IMR-90 (cell line): ENCODE data around the gene ARHGEF4. TPM values are rescaled to one million over a fixed set of nuclear protein-coding genes. Genes with fewer than 3 reads are reported as not detected.

ENCODE experiments used
- ATAC-seq: fragments of 200-7000 bp; cut with Tn5 transposase; 2 replicates; pipeline ENCODE4 v1.9.1; 2020; ENCODE audit warnings: low read depth, mild to moderate bottlenecking, moderate library complexity
- BruUV-seq: library from RNA; stranded (reverse); fragments of 400-500 nt; replicated peaks from 2 replicates; lab custom pipeline; 2021; lab: Mats Ljungman, UMichigan
- CTCF ChIA-PET: fragments of 300-600 bp; formaldehyde crosslinking; extraction: SDS; loops from one replicate; lab custom pipeline; 2021; ENCODE audit warnings: antibody characterized with exemption; lab: Yijun Ruan, JAX
- POLR2A ChIA-PET: fragments of 300-600 bp; sonication (Branson Sonifier 250); formaldehyde crosslinking; loops from one replicate; lab custom pipeline; 2022; ENCODE audit warnings: antibody characterized with exemption; ENCODE audit not compliant: unreplicated experiment; lab: Charles Lee
- DNase-seq: peaks from one replicate; pipeline ENCODE4 v3.0.0; 2013
- H2AFZ ChIP-seq: replicated peaks from 2 replicates; pipeline ENCODE3; 2013; ENCODE audit warnings: low read length, mild to moderate bottlenecking; ENCODE audit not compliant: poor library complexity
- H2AK5ac ChIP-seq: 2 replicates; pipeline ENCODE4 v1.6.1; 2013; ENCODE audit warnings: low read depth, low read length, inconsistent platforms
- H2AK9ac ChIP-seq: replicated peaks from 2 replicates; pipeline ENCODE3; 2013; ENCODE audit warnings: mild to moderate bottlenecking, low read depth, low read length, moderate library complexity; ENCODE audit not compliant: poor library complexity
- H2BK120ac ChIP-seq: 2 replicates; pipeline ENCODE4 v1.6.1; 2013; ENCODE audit warnings: low read depth, low read length, inconsistent platforms
- H2BK15ac ChIP-seq: 3 replicates; pipeline ENCODE4 v1.6.1; 2013; ENCODE audit warnings: low read depth, low read length, inconsistent platforms
- H2BK20ac ChIP-seq: 2 replicates; pipeline ENCODE4 v1.6.1; 2013; ENCODE audit warnings: low read depth, mild to moderate bottlenecking, inconsistent platforms, low read length, moderate library complexity
- H2BK5ac ChIP-seq: 2 replicates; pipeline ENCODE4 v1.6.1; 2013; ENCODE audit warnings: mild to moderate bottlenecking, low read depth, low read length, inconsistent platforms; ENCODE audit not compliant: poor library complexity, severe bottlenecking
- H3K14ac ChIP-seq: replicated peaks from 2 replicates; pipeline ENCODE4 v1.6.1; 2013; ENCODE audit warnings: low read depth, low read length, inconsistent platforms
- H3K18ac ChIP-seq: 2 replicates; pipeline ENCODE4 v1.6.1; 2013; ENCODE audit warnings: low read depth, low read length, control low read depth
- H3K23ac ChIP-seq: 2 replicates; pipeline ENCODE4 v1.6.1; 2013; ENCODE audit warnings: low read depth, low read length, inconsistent platforms
- H3K27ac ChIP-seq: 2 replicates; pipeline ENCODE4 v1.5.1; 2013; ENCODE audit warnings: mild to moderate bottlenecking, control low read depth, low read length; ENCODE audit not compliant: insufficient read depth
- H3K27me3 ChIP-seq: 2 replicates; pipeline ENCODE4 v1.6.1; 2013; ENCODE audit warnings: low read length; ENCODE audit not compliant: control insufficient read depth, insufficient read depth
- H3K36me3 ChIP-seq: 2 replicates; pipeline ENCODE4 v1.6.1; 2013; ENCODE audit warnings: low read length, mixed read lengths; ENCODE audit not compliant: control insufficient read depth, insufficient read depth
- H3K4ac ChIP-seq: 2 replicates; pipeline ENCODE4 v1.6.1; 2013; ENCODE audit warnings: low read depth, low read length, inconsistent platforms
- H3K4me1 ChIP-seq: 2 replicates; pipeline ENCODE4 v1.6.1; 2013; ENCODE audit warnings: low read length, mixed read lengths; ENCODE audit not compliant: control insufficient read depth, insufficient read depth
- H3K4me2 ChIP-seq: 2 replicates; pipeline ENCODE4 v1.6.1; 2013; ENCODE audit warnings: low read depth, mild to moderate bottlenecking, control low read depth, low read length, moderate library complexity
- H3K4me3 ChIP-seq: 2 replicates; pipeline ENCODE4 v1.5.1; 2013; ENCODE audit warnings: low read depth, mild to moderate bottlenecking, control low read depth, low read length, moderate library complexity; ENCODE audit not compliant: insufficient read depth
- H3K56ac ChIP-seq: 2 replicates; pipeline ENCODE4 v1.6.1; 2013; ENCODE audit warnings: low read length, inconsistent platforms; ENCODE audit not compliant: insufficient read depth; ENCODE audit errors: extremely low read depth
- H3K79me1 ChIP-seq, 2 experiments: 2 replicates each; pipeline ENCODE4 v1.6.1; 2013; ENCODE audit warnings: low read length in 2 of 2, inconsistent platforms in 1 of 2, low read depth in 1 of 2
- H3K9ac ChIP-seq: 2 replicates; pipeline ENCODE4 v1.6.1; 2013; ENCODE audit warnings: low read depth, low read length, control low read depth
- H3K9me1 ChIP-seq: 2 replicates; pipeline ENCODE4 v1.6.1; 2013; ENCODE audit warnings: low read length, inconsistent platforms; ENCODE audit not compliant: insufficient read depth
- H3K9me3 ChIP-seq: 2 replicates; pipeline ENCODE4 v1.6.1; 2013; ENCODE audit warnings: low read length; ENCODE audit not compliant: control insufficient read depth, insufficient read depth
- H4K20me1 ChIP-seq: 2 replicates; pipeline ENCODE4 v1.6.1; 2013; ENCODE audit warnings: low read length, inconsistent platforms; ENCODE audit not compliant: insufficient read depth
- H4K5ac ChIP-seq: 2 replicates; pipeline ENCODE4 v1.6.1; 2013; ENCODE audit warnings: mild to moderate bottlenecking, low read depth, low read length, control low read depth
- H4K8ac ChIP-seq, 2 experiments: 2 replicates each; pipeline ENCODE4 v1.6.1; 2013; ENCODE audit warnings: low read depth in 2 of 2, low read length in 2 of 2, control low read depth in 1 of 2, inconsistent platforms in 1 of 2
- H4K91ac ChIP-seq: 2 replicates; pipeline ENCODE4 v1.6.1; 2013; ENCODE audit warnings: low read depth, low read length, inconsistent platforms; ENCODE audit not compliant: insufficient read depth
- BHLHE40 ChIP-seq: fragments of 150-350 bp; IDR thresholded peaks from 2 replicates; pipeline ENCODE4 v1.6.1; 2016; ENCODE audit warnings: mild to moderate bottlenecking, low read depth, low read length
- CTCF ChIP-seq: conservative IDR thresholded peaks from 2 replicates; pipeline ENCODE4 v1.5.1; 2012; ENCODE audit warnings: mild to moderate bottlenecking, low read depth, low read length, improper control_type of control experiment
- ELK1 ChIP-seq: fragments of 150-350 bp; IDR thresholded peaks from 2 replicates; pipeline ENCODE4 v1.6.1; 2016; ENCODE audit warnings: low read depth, mild to moderate bottlenecking, low read length, moderate library complexity, borderline replicate concordance
- MAZ ChIP-seq: IDR thresholded peaks from 2 replicates; pipeline ENCODE4 v1.6.1; 2012; ENCODE audit warnings: low read depth, mild to moderate bottlenecking, low read length, improper control_type of control experiment, moderate library complexity, borderline replicate concordance
- MXI1 ChIP-seq: IDR thresholded peaks from 2 replicates; pipeline ENCODE4 v1.6.1; 2012; ENCODE audit warnings: low read depth, mild to moderate bottlenecking, low read length, moderate library complexity, borderline replicate concordance
- NFE2L2 ChIP-seq: fragments of 150-350 bp; IDR thresholded peaks from 2 replicates; pipeline ENCODE4 v1.6.1; 2016; ENCODE audit warnings: low read depth, mild to moderate bottlenecking, low read length
- RAD21 ChIP-seq: IDR thresholded peaks from 2 replicates; pipeline ENCODE4 v1.6.1; 2012; ENCODE audit warnings: low read length, improper control_type of control experiment
- RFX5 ChIP-seq: IDR thresholded peaks from 2 replicates; pipeline ENCODE4 v1.8.0; 2012; ENCODE audit warnings: low read depth, mild to moderate bottlenecking, low read length, moderate library complexity
- SMC3 ChIP-seq: fragments of 150-350 bp; IDR thresholded peaks from 2 replicates; pipeline ENCODE4 v1.6.1; 2016; ENCODE audit warnings: low read depth, mild to moderate bottlenecking, antibody characterized with exemption, low read length, moderate library complexity
- USF2 ChIP-seq: fragments of 150-350 bp; IDR thresholded peaks from 2 replicates; pipeline ENCODE4 v1.6.1; 2017; ENCODE audit warnings: mild to moderate bottlenecking, antibody characterized with exemption, low read length, low read depth
- WGBS, 2 experiments: methylation state at CpG; one replicate each; pipeline versions ENCODE4 v1.1.5 to v1.1.7; 2013; ENCODE audit warnings: missing lambda C conversion rate in 2 of 2; ENCODE audit not compliant: insufficient read length in 1 of 2; ENCODE audit errors: extremely low coverage in 2 of 2; 5-methylcytosine and 5-hydroxymethylcytosine counted together
- dilution Hi-C: fragments of 300-500 bp; cut with HindIII; formaldehyde crosslinking; loops from one replicate; pipeline ENCODE4 v1.14.3; 2018; ENCODE audit warnings: low sequenced_read_pairs; ENCODE audit not compliant: unreplicated experiment
- in situ Hi-C: fragments of 300-500 bp; cut with MboI; formaldehyde crosslinking; loops from 3 replicates; pipeline ENCODE4 v1.14.3; 2019; ENCODE audit warnings: low sequenced_read_pairs, inconsistent platforms, mixed read lengths
- intact Hi-C: fragments of 100-400 bp; cut with micrococcal nuclease; formaldehyde crosslinking; loops from 2 replicates; pipeline ENCODE4 v1.10.0; 2022
- polyA plus RNA-seq, 3 experiments: library from polyadenylated mRNA; depleted of rRNA; stranded (reverse); fragments of >200 nt; gene quantifications; 2 replicates each; pipeline ENCODE4 v1.2.3, GENCODE V29; 2012; ENCODE audit warnings: low replicate concordance in 1 of 3
- total RNA-seq: library from RNA; depleted of rRNA; stranded (reverse); fragments of >200 nt; gene quantifications from 2 replicates; pipeline ENCODE4 v1.2.3, GENCODE V29; 2012

The ARHGEF4 gene
- total and polyA plus RNA-seq, 2 of the 4 experiments (the other 2 are of a cell fraction), result 2.7 to 5.0 TPM

- ATAC-seq, result no peak
- Histone ChIP-seq H2AK5ac (no peak overlapping the region), H3K14ac (no peak overlapping the region), H2AFZ (no peak overlapping the region), H3K9me3 (no peaks in the 10 kb centered on the region), H3K27ac (no peak overlapping the region), H2BK20ac (no peak overlapping the region), H4K20me1 (no peaks in the 10 kb centered on the region), H3K79me1 (no peaks in the 10 kb centered on the region), H3K27me3 (no peaks in the 10 kb centered on the region), H2BK5ac (no peak overlapping the region), H3K23ac (no peak overlapping the region), H4K5ac (no peak overlapping the region), H3K4me1 (no peaks in the 10 kb centered on the region), H4K91ac (no peak overlapping the region), H2AK9ac (no peak overlapping the region), H4K8ac (no peak overlapping the region), H3K4ac (no peak overlapping the region), H3K18ac (no peak overlapping the region), H2BK120ac (no peak overlapping the region), H3K9ac (no peak overlapping the region), H3K36me3 (no peaks in the 10 kb centered on the region), H3K4me3 (no peak overlapping the region), H3K9me1 (no peaks in the 10 kb centered on the region), H3K56ac (no peak overlapping the region), H3K4me2 (no peak overlapping the region), H2BK15ac (no peak overlapping the region)
- in situ Hi-C loops (no loop called here), intact Hi-C loops (no loop called here), dilution Hi-C loops (no loop called here)
- no TSS peak for BruUV-seq
- 53% methylated on average over 3 of the region's 7 CpGs; no CpG with 5 or more reads in 1 of the 2 experiments for WGBS, 2 experiments
- no peak for TF ChIP-seq ELK1
- TF ChIP-seq RFX5, result no peak
- no peak for TF ChIP-seq BHLHE40
- no peak for TF ChIP-seq SMC3
- no peak for TF ChIP-seq NFE2L2
- TF ChIP-seq MAZ, result no peak
- no peak for TF ChIP-seq USF2
- no peak for TF ChIP-seq RAD21
- no peak for TF ChIP-seq MXI1
- TF ChIP-seq CTCF, result no peak
- DNase-seq, result no peak
- CTCF ChIA-PET, result interaction anchor here (1.0 to 2.1 kb wide), 2 partner anchors 11 to 87 kb away, joined by 4 to 8 read pairs; no protein-coding TSS in a partner anchor
- POLR2A ChIA-PET, result no interaction called here
Observed at GRCh38 chr2:130884503-130884902, 47.8 kb downstream of the ARHGEF4 start.
